ENCODE measurements around the gene ADTRP.

Gene ADTRP

DNA sequence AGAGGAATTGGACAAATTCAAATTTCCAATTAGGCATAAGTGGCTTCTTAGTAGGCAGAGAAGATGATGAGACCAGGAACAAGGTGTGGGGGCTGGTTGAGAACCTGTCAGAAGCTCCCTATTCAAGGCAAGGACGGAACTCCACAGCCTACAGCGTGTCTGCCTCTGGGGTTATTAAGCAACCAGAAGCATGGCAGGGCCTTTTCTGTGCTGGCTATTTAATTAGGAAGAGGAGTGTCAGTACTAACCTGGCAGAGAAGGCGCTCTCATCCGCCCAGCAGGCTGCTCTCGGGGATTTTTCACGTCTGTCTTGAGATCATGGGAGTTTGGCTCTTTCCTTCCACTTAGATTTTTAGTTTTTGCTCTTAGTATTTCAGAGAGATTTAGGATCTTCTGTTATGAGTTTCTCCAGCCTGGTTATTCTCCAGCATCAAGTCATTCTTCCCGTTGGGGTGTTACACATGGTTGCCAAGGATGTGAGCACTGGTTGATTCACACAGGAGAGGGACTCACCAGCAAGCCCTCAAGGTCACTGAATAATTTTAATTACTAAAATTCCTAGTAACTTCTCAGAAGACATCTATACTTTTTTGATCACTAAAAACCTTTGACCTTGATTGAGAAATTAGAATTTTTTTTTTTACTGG lies 23.9 kb downstream of the ADTRP start:
- DNase-seq = no peak

DNA sequence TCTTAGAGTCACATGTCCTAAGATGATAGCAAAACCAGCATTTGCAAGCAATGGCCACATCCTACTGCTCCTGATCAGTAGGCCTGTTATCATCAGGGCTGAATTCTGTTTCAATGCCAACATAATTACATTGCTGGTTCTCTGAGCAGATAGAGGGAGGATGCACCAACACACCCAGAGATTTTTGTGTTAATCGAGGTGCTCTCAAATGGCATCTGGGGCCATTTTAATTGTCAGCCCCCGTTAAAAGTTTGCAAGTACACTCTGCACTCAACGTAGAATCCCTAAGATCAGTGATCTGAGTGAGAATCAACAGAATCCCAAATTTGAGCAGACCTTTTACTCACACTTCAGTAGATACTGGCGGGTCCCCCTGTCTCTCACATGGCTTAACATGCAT lies 24.8 kb downstream of the ADTRP start:
- DNase-seq = no peak

DNA sequence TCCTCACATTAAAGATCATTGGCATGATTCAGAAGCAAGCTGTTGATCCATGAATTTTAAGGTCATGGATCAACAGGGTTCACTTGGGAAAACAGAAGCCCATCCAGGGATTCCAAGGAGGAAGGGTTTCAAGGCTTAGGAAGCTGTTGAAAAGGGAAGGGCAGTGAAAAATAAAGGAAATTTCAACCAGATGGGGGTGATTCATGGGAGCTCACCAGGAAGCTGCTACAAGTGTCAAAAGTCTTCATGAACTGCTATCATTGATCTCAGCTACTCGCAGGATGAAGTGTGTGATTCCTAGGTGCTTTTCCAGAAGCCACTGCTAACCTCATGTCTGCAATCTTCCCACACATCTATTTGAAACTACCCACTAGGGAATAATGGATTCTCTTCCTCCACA lies 26.2 kb downstream of the ADTRP start:
- no peak for DNase-seq

DNA sequence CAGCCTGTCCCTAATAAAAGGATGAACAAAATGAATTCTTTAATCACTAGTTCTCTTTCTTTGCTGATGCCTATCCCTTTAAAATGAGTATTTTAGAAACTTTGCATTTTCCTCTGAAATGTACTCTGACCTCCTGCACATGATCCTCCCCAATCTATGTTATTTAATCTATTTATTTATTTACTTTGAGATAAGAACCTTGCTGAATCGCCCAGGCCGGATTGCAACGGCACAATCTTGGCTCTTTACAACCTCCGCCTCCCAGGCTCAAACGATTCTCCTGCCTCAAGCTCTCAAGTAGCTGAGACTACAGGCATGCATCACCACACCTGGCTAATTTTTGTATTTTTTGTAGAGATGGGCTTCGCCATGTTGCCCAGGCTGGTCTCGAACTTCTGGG lies 27.9 kb downstream of the ADTRP start:
- DNase-seq = no peak

DNA sequence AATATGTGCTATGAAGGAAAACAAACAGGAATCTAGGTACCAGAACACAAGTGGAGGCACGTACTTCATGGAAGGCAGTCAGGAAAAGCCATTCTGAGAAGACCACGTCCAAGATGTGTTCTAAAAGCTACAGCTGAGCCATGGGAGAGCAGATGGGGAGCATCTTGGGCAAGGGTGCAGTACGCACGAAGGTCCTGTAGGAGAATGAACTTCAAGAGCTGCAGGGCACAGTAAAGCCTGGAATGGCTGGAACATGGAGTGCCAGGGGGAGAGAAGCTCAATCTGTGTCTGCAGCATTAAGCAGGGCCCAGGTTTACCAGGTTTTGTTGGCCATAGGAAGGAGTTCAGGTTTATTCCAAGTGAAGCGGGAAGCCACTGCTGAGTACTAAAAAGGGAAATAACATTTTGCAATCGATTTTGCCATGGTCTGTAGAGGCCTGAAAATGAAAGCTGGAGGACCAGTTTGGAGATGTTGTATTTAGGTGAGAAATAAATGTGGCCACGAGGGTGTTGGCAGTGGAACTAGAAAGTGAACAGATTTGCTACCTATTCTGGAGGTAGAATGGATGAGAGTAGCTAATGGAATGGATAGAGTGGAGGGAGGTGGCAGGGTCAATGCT lies 29.9 kb downstream of the ADTRP start:
- no peak for DNase-seq

DNA sequence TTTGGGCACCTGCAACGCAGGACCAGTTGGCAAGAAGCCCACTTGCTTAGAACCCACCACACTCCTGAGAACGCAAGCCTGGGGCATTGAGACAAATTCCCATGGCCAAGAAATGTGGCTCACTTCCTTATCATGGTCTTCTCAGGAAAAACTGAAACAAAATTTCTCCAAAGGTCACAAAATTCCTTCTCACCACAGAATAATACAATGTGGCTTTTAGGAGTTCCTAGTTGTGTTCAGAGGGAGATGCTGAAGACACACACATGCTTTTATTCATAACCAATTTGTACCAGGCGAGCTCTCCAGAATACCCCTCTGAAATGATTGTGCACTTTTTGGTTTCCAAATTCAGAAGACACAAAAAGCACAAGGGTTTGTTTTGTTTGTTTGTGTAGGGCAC lies 31.6 kb downstream of the ADTRP start:
- DNase-seq = no peak

DNA sequence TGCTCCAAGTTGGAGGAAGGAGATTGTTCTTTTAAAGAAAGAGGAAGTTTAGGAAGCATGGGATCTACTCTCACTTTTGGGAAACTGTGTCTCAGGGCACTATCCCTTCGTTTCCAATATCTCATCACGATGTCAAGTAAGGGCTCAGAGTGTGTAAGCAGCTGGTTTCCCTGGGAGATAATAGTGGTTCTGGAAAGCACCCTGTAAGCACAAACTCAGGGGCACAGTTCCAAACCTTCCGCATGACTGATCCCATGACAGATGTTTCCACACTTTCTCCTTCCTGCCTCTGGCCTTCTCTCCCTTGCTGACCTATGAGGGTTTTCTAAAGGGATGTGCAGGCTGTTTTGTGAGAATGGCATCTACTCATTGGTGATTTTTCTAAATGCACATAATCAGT lies 33.9 kb downstream of the ADTRP start:
- no peak for DNase-seq

DNA sequence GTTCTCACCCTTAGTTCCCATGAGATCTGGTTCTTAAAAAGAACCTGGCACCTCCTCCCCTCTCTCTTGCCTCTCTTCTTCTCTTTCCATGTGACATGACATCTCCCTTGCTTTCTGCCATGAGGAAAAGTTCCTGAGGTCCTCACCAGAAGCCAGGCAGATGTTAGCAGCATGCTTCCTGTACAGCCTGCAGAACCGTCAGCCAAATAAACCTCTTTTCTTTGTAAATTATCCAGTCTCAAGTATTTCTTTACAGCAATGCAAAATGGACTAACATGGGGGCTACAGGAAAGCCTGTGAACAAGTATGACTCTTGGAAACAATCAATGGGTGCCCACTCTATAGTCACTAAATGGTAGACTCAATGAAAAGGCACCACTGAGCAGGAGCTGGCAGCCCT lies 34.5 kb downstream of the ADTRP start:
- DNase-seq = no peak

DNA sequence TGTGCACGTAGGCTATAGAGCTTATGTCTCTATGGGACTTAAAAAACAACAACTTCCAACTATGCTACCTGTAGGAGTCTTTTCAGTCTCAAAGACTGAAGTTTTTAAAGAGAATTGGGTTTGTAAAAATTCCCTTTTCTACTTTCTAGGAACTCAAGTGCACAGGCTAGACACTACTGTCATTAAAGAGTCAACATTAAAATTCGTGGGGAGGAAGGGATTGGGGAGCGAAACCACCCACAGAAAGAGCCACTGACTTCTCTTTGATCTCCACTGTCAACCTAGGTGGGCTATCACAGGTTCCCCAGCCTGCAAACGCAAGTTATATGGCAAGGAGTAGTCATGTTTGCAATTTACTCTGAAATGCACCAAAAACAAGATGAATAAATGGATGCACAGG lies 37.7 kb downstream of the ADTRP start:
- no peak for DNase-seq

DNA sequence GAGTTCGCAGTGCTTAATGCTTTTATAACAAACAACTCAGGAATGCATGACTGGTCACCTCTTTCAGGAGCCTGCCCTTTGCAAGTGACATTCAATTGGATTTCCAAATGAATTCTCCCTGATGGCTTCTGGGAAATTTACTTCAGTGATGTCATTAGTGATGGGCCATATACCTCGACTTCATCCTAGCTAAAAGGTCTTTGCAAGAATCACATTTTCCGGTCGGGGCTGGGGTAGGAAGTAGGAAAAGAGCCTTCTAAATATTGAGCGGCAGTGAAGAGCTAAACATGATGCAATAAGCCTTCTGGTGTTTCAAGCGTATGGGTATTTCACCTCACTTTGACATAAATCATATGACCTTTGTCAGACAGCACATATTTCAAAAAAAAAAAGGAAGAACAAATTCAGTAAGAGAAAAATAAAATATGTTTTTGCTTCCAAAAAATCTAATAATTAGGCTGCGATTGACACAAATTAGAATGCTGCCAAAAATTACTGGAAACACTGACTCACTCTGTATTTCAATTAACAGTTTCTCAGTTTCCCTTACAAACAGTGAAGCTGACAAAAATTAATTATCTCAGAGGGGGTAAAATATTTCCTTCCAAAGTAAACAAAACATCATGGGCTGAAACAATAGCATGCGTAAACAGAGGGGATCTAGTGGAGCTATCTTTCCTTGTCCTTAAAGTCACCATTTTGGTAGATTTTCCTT lies 39.8 kb downstream of the ADTRP start:
- no peak for DNase-seq

DNA sequence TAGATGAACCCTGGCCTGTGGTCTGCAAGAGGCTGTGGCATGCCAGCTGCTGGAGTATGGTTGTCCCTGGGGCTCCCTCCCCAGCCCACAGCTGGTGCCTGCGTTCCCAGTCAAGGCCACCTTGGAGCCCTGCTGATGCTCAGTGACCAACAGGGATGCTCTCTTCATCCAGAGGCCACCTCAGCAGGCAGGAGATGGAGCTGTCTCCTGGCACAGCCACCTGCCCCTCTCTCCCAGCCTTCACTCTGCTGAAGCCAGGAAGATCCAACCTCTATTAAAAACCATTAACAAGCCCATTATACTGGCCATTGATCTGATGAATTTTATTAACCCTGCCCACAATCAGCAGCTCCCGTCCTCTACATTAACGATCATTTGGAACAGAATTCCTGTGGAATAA lies 40.4 kb downstream of the ADTRP start:
- no peak for DNase-seq

DNA sequence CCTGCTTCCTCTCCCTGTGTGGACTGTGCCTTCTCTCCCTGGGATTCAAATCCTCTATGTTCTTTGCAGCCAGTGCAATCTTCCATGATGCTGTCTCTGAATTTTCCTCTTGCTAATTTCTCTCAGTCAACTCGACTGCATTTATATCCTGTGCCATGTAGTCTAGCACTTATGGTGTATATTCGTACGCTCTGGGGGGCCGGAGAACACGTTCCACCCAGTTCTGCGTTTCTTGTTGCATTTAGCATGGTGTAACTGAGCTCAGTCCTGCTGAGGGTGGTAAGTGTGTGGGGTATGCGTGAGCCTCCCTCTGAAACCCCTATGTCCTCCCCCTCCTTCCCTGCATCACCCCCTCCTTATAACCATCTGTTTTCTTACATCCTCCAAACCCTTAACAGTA lies 42.0 kb downstream of the ADTRP start:
- DNase-seq = no peak

DNA sequence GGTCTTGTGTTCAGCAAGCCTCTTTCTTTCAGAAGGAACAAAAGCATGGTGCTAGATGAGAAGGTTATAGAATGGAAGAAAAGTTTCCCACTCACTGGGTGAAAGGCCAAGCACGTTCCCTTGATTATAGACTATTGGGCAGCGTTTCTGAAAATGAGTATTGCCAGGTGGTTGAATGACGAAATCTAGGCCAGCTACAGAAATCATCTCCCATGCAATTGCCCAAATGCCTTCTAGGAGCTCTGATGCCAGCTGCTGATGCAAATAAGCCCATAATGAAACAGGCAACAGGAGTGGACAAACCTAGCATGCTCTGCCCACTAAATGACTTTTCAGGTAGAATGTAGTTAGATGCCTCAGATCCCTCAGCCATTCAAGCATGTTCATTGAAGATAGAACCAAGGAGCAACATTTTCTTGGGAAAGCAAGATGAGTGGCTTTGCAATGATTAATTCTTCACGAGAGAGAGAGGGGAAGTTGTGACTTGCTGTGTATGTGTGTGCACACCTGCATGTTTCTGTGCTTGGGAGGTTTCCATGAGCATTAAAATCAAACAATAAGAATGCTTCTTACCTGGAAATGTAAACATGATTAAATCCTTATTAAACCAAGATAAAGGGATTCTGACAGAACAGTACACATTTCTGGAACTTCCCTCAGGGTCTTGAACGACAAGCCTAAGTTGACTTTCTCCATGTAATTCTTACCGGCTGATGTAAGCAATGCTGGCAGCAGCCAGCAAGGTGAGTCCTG lies 43.6 kb downstream of the ADTRP start:
- DNase-seq = no peak

DNA sequence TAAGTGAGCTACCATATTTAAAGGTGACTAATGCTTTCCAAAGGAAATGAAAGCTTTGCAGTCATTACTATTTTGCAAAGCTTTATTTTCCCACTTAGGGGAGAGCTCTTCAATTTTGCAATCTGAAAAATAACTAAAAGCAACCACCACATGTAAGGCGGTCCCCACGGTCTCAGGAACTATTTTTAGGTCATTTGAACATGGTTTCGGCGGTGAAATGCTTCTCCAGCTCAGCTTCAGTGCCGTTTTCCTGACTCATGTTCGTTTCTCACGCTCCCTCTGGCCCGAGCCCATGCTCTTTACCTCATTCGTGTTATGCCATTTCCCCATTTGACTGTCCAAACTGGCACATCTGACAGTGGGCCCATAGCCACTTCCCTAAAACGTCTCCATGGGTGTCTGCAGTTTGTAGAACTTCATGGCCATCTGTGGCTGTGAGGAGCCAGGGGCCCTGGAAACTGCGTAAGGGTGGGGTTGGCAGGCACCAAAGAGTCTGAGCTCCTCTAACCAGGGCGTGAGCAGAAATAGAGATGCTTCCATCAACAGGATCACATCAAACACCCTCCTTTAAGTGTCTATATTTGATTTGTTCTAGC lies 46.5 kb downstream of the ADTRP start:
- DNase-seq = no peak

DNA sequence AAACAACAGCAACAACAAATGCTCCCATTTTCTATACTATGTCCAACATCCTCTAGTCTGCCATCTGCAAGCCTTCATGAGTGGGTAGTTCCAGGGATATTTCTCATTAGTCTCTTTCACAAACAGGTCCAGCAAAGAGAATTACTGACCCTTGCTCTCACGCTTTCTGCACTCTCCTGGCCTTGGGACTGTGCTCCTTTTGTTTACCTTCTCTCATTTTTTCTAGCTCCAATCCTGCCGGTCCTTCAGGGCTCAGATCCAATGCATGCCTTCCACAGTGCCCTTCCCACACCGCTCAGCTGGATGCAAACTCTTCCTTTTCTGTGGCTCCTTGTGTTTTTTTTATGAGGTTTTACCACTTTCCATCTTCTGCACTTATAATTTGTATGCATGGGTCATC lies 47.2 kb downstream of the ADTRP start:
- no peak for DNase-seq

DNA sequence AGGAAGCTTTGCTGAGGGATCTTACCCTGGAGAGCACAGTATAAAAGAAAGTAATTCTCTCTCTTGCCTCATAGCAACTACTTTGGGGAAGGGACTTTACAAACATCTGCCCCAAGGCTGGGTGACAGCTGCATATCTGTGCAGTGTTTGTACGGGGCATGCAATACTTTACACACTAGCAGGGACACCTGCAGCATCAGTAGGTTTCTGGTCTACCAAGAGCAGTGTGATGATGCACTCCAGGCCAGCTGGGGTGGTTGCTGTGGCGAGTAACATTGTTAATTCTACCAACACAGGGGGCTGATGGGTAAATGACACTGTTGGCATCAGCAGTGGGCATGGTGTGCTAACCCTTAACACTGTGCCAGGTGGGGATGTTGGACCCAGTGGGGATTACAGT lies 48.0 kb downstream of the ADTRP start:
- DNase-seq = no peak

DNA sequence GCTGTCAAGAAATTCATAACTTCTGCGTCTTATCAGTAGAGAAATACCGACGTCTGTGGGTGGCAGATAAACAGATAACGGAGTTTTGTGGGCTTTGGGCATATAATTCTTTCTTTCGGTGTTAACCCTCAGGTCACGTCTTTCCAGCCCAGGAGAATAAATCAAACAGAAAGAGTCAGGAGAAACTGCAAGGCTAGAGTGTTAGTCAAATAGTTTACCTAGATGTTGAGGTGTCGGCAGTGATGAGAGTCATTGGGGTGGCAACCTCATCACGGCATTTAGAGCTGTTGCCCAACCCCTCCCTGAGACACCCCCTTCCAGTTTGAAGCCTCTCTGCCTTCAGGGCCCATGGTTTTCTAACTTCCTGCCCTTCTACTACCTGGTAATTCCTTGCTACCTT lies 49.5 kb downstream of the ADTRP start:
- no peak for DNase-seq

DNA sequence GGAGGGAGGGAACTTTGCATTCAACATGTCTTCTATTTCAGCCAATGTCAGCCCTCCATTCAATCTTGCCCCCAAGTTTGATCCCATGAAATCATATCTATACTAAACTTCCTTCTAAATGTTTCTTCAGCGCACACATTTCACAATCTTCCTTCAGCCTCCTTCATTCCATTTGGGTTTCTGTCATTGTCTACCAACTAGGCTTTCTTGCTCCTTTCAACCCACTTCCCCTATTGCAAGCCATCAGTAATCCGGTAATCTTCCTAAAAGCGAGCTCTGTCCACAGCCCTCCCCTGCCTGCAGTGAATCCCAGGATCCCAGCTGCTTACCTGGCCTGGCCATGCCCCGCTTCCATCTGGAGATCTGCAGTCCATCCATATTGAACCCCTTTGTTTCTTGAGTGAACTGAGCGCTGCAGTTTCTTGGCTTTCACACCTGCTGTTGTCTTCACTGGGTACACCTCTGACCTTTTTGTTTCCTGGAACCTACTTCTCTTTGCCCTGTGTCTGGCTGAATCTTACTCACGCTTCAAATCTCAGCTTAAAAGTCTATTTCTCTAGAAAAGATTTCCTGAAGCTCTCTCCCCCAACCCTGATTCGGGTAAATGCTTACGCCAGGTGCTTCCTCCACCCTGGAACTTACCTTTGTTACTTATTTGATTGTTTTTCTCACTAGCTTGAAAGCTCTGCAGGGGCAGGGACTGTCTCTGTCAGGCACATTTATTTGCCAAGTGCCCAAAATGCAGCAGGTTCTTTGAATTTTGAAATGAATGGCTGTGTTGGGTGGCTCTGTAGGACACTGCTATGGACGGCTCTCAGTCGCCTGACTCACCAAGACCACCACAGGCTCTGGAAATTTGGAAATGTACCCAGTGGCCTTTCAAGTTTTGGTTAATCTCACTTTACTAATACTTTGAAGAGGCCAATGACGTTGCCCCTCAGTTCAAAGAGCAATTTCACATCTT lies 50.3 kb downstream of the ADTRP start:
- no peak for DNase-seq

DNA sequence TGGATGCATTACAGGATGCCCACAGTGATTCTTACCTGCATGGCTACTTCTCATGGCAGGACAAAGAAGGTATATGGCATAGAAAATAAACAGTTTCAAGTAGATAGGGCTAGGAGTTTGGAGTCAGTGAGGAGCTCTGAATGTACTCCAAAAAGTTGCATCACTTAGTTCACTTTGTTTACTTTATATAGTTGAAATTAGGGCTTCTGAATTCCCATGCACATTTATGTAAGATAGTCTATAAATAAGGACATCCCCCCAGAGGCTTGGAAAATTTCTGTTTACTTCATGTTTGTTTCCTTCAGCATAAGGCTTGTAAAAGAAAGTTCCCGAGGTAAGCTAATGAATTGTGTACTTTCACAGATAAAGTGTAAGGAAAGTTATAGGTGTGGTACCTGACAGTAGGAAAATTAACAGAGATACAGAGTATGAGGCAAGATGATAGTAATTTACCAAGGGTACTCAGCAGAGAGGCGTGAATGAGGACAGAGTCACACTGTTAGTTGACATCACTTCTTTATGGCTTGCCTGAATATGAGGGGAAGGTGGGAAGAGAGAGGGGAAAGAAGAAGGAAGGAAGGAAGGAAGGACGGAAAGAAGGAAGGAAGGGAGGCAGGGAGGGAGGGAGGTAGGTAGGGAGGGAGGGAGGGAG lies 51.1 kb downstream of the ADTRP start:
- no peak for DNase-seq

DNA sequence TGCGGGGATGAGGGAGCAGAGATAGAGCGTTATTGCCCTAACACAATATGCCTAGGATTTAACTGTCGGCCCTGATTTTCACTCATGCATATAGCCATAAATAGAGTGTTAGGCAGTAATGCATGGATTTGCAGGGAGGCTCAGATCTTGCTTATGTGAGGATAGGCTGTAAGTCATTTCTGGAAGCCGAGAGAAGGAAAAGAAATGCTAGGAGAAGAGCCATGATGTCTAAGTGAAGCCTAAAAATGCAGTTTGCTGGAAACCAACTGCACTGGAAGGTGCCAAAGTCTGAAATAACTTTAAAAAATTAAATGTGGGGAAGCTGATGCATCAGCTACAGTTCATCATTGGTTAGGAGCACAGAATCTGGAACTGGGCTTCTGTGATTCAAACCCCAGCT lies 54.3 kb downstream of the ADTRP start:
- no peak for DNase-seq

DNA sequence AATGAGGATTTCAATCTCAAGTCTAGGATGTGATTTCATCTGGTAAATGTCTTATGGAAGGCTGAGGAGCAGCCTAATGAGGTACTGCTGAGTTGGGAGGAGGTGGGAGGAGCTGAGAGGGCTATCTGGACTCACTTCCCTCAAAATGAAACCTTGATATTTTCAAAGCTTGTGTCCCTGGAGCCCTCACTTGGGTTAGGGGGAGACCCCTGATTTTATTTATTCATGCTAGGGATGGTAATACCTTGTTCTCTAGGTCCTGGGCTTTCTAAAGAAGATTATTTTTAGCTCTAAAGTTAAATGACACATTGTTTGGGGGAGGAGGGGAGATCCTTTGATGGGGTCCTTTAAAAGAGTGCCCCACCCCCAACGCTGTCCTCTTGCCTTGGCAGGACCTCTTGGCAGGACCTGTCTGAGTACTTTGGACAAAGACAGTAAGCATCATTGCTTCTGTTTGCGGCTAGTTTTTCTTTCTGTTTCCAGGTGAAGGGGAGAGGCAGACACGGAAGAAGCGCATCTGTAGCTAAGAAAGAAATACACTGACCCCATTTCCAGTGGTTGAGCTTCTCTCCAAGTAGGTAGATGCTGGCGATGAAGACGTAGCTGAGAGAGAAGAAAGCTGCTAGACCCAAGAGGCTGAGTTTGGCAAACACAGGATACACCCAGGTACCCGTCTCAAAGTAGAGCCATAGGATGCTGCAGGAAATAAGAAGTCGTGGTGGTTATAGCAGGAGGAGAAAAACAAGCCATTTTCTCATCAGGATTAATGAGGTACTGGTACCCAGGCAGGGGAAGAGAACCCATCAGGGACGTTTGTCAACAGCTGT lies 55.6 kb downstream of the ADTRP start:
- no peak for DNase-seq

Data from NCI-H187 (cell line).